H9 (cell line): ENCODE measurements around the gene MAPK12. TPM values are rescaled to one million over a fixed set of nuclear protein-coding genes. Genes with fewer than 3 reads are reported as not detected.

Experiments
- DNase-seq: peaks from one replicate; pipeline ENCODE4 v3.0.0-alpha.2; 2017
- H2AFZ ChIP-seq: one replicate; pipeline ENCODE4 v1.6.1; 2013; ENCODE audit warnings: mild to moderate bottlenecking, low read length, control low read depth, moderate library complexity
- H2AK5ac ChIP-seq: 2 replicates; pipeline ENCODE4 v1.6.1; 2013; ENCODE audit warnings: low read length, control low read depth, mixed read lengths; ENCODE audit not compliant: insufficient read length
- H2BK120ac ChIP-seq: one replicate; pipeline ENCODE4 v1.6.1; 2013; ENCODE audit warnings: low read depth, mild to moderate bottlenecking, low read length, control low read depth, inconsistent platforms; ENCODE audit not compliant: poor library complexity, severe bottlenecking
- H2BK12ac ChIP-seq: 2 replicates; pipeline ENCODE4 v1.6.1; 2013; ENCODE audit warnings: low read length, control low read depth, mixed read lengths, low read depth; ENCODE audit not compliant: insufficient read length
- H2BK15ac ChIP-seq: 2 replicates; pipeline ENCODE4 v1.6.1; 2013; ENCODE audit warnings: low read depth, low read length, control low read depth
- H2BK20ac ChIP-seq: one replicate; pipeline ENCODE4 v1.6.1; 2013; ENCODE audit warnings: low read depth, mild to moderate bottlenecking, low read length, control low read depth, inconsistent platforms; ENCODE audit not compliant: poor library complexity, severe bottlenecking
- H2BK5ac ChIP-seq: 2 replicates; pipeline ENCODE4 v1.6.1; 2013; ENCODE audit warnings: low read length, control low read depth, mixed read lengths; ENCODE audit not compliant: insufficient read length
- H3K14ac ChIP-seq: 2 replicates; pipeline ENCODE4 v1.6.1; 2013; ENCODE audit warnings: low read length, control low read depth; ENCODE audit not compliant: insufficient read depth
- H3K18ac ChIP-seq: 2 replicates; pipeline ENCODE4 v1.6.1; 2013; ENCODE audit warnings: low read depth, mild to moderate bottlenecking, mixed read lengths, low read length, control low read depth; ENCODE audit not compliant: insufficient read length
- H3K23ac ChIP-seq: 2 replicates; pipeline ENCODE4 v1.6.1; 2013; ENCODE audit warnings: low read length, control low read depth, mixed read lengths, low read depth; ENCODE audit not compliant: insufficient read length
- H3K23me2 ChIP-seq: 2 replicates; pipeline ENCODE4 v1.6.1; 2013; ENCODE audit warnings: low read depth, mild to moderate bottlenecking, mixed read lengths, low read length, control low read depth; ENCODE audit not compliant: insufficient read length, poor library complexity, severe bottlenecking
- H3K27ac ChIP-seq: 2 replicates; pipeline ENCODE4 v1.5.1; 2013; ENCODE audit warnings: low read length, control low read depth, mixed read lengths, low read depth; ENCODE audit not compliant: insufficient read length
- H3K27me3 ChIP-seq: 2 replicates; pipeline ENCODE4 v1.6.1; 2013; ENCODE audit warnings: low read length, control low read depth, inconsistent platforms; ENCODE audit not compliant: insufficient read depth
- H3K4ac ChIP-seq: 2 replicates; pipeline ENCODE4 v1.6.1; 2013; ENCODE audit warnings: low read depth, mild to moderate bottlenecking, control low read depth, inconsistent platforms, low read length, moderate library complexity
- H3K4me1 ChIP-seq: 2 replicates; pipeline ENCODE4 v1.6.1; 2013; ENCODE audit warnings: low read length, control low read depth, inconsistent platforms; ENCODE audit not compliant: insufficient read depth
- H3K4me2 ChIP-seq: 2 replicates; pipeline ENCODE4 v1.6.1; 2013; ENCODE audit warnings: low read length, control low read depth, mixed read lengths; ENCODE audit not compliant: insufficient read length, insufficient read depth
- H3K56ac ChIP-seq: 2 replicates; pipeline ENCODE4 v1.6.1; 2013; ENCODE audit warnings: low read depth, mild to moderate bottlenecking, mixed read lengths, low read length, control low read depth; ENCODE audit not compliant: insufficient read length
- H3K79me1 ChIP-seq: 2 replicates; pipeline ENCODE4 v1.6.1; 2013; ENCODE audit warnings: low read depth, mild to moderate bottlenecking, moderate library complexity, low read length, control low read depth, inconsistent platforms; ENCODE audit not compliant: insufficient read depth, poor library complexity, severe bottlenecking
- H3K79me2 ChIP-seq: 2 replicates; pipeline ENCODE4 v1.6.1; 2013; ENCODE audit warnings: low read length, control low read depth, inconsistent platforms; ENCODE audit not compliant: insufficient read depth
- H3K9ac ChIP-seq: 2 replicates; pipeline ENCODE4 v1.6.1; 2013; ENCODE audit warnings: low read length, control low read depth, mixed read lengths; ENCODE audit not compliant: insufficient read length; ENCODE audit errors: extremely low read depth
- H3K9me3 ChIP-seq: one replicate; pipeline ENCODE4 v1.6.1; 2013; ENCODE audit warnings: low read depth, low read length, inconsistent platforms; ENCODE audit not compliant: control insufficient read depth
- H3T11ph ChIP-seq: one replicate; pipeline ENCODE4 v1.6.1; 2013; ENCODE audit warnings: mild to moderate bottlenecking, low read length, control low read depth, inconsistent platforms
- H4K20me1 ChIP-seq: one replicate; pipeline ENCODE4 v1.6.1; 2013; ENCODE audit not compliant: control insufficient read depth, insufficient read length, insufficient read depth
- H4K5ac ChIP-seq: 2 replicates; pipeline ENCODE4 v1.6.1; 2013; ENCODE audit warnings: low read depth, mild to moderate bottlenecking, mixed read lengths, low read length, control low read depth; ENCODE audit not compliant: insufficient read length
- H4K8ac ChIP-seq: replicated peaks from 2 replicates; pipeline ENCODE4 v1.6.1; 2013; ENCODE audit warnings: low read length, control low read depth, mixed read lengths, low read depth; ENCODE audit not compliant: insufficient read length
- H4K91ac ChIP-seq: 2 replicates; pipeline ENCODE4 v1.6.1; 2013; ENCODE audit warnings: low read depth, mild to moderate bottlenecking, moderate library complexity, mixed read lengths, low read length, control low read depth; ENCODE audit not compliant: insufficient read length
- H3K27ac Mint-ChIP-seq, 3 experiments: 2 replicates in 2 of 3; 3 replicates in 1 of 3; pipeline ENCODE4 v1.8.0; 2020 to 2021; ENCODE audit warnings: mixed read lengths in 3 of 3, mild to moderate bottlenecking in 1 of 3, moderate library complexity in 1 of 3
- H3K27me3 Mint-ChIP-seq: 2 replicates; pipeline ENCODE4 v1.8.0; 2021; ENCODE audit warnings: low read depth, mild to moderate bottlenecking, moderate library complexity, mixed read lengths
- H3K36me3 Mint-ChIP-seq, 3 experiments: 2 replicates in 2 of 3; 3 replicates in 1 of 3; pipeline ENCODE4 v1.8.0; 2020 to 2021; ENCODE audit warnings: low read depth in 3 of 3, mixed read lengths in 3 of 3; ENCODE audit not compliant: insufficient read depth in 1 of 3
- H3K4me1 Mint-ChIP-seq, 2 experiments: 2 replicates each; pipeline ENCODE4 v1.8.0; 2020; ENCODE audit warnings: mixed read lengths in 2 of 2
- H3K4me3 Mint-ChIP-seq, 2 experiments: 2 replicates in 1 of 2; 3 replicates in 1 of 2; pipeline ENCODE4 v1.8.0; 2020 to 2021; ENCODE audit warnings: mild to moderate bottlenecking in 2 of 2, mixed read lengths in 2 of 2, moderate library complexity in 1 of 2
- H3K9me3 Mint-ChIP-seq, 2 experiments: 2 replicates in 1 of 2; 3 replicates in 1 of 2; pipeline ENCODE4 v1.8.0; 2020; ENCODE audit warnings: mild to moderate bottlenecking in 2 of 2, mixed read lengths in 2 of 2, moderate library complexity in 1 of 2
- WGBS: extraction: QIAGEN DNeasy Blood & Tissue Kit; methylation state at CpG from one replicate; pipeline ENCODE4 v1.1.7; 2013; ENCODE audit warnings: missing lambda C conversion rate, low lambda C conversion rate, mixed read lengths; ENCODE audit not compliant: insufficient read length; ENCODE audit errors: extremely low coverage; 5-methylcytosine and 5-hydroxymethylcytosine counted together
- total RNA-seq: library from RNA; stranded (reverse); gene quantifications from 2 replicates; pipeline ENCODE4 v1.2.1, GENCODE V29; 2021
- TF ChIP-seq, protein P1 (sequence below): fragments of 200-600 bp; sonication (generic); conservative IDR thresholded peaks from 3 replicates; pipeline ENCODE4 v1.8.0; 2021; ENCODE audit warnings: antibody characterized with exemption, mild to moderate bottlenecking

The MAPK12 gene
- total RNA-seq, 1 experiment from 2014 or later: 31.3 TPM

DNA sequence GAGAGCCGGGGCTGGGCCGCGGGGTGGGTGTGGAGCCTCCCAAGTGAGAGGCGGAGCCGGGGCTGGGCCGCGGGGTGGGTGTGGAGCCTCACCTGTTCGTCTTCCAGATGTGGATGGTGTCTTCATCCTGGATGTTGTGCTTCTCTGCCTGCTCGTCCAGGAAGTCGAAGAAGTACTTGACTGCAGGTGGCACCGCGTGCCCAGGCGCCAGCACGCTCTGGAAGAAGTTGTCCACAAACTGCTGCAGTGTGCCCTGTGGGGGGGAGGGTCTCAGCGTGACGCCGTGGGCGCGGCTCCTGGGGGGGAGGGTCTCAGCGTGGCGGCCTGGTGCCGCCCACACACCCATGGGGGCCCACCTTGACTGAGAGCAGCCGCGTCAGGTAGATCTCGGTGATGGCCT is 16.3 kb upstream of the MAPK12 start:
- H3K27ac ChIP-seq: no peak overlapping the region
- no peak overlapping the region for H3T11ph ChIP-seq
- H2AK5ac ChIP-seq: no peak overlapping the region
- no peak overlapping the region for H4K91ac ChIP-seq
- DNase-seq: no peak
- no peak overlapping the region for H2BK5ac ChIP-seq
- H2BK20ac ChIP-seq: no peak overlapping the region
- WGBS: no CpG with 5 or more reads among the region's 25 CpGs
- H3K4me1 ChIP-seq: no peaks in the 10 kb centered on the region
- H3K27me3 ChIP-seq: no peaks in the 10 kb centered on the region
- H4K8ac ChIP-seq: no peak overlapping the region
- no peaks in the 10 kb centered on the region for H4K20me1 ChIP-seq
- peaks cover 5% of the 10 kb centered on the region for H3K27me3 Mint-ChIP-seq
- TF ChIP-seq, protein P1, sequence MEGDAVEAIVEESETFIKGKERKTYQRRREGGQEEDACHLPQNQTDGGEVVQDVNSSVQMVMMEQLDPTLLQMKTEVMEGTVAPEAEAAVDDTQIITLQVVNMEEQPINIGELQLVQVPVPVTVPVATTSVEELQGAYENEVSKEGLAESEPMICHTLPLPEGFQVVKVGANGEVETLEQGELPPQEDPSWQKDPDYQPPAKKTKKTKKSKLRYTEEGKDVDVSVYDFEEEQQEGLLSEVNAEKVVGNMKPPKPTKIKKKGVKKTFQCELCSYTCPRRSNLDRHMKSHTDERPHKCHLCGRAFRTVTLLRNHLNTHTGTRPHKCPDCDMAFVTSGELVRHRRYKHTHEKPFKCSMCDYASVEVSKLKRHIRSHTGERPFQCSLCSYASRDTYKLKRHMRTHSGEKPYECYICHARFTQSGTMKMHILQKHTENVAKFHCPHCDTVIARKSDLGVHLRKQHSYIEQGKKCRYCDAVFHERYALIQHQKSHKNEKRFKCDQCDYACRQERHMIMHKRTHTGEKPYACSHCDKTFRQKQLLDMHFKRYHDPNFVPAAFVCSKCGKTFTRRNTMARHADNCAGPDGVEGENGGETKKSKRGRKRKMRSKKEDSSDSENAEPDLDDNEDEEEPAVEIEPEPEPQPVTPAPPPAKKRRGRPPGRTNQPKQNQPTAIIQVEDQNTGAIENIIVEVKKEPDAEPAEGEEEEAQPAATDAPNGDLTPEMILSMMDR: no peak
- peaks cover 41 to 70% (median 67%) of the 10 kb centered on the region in 3 experiments for H3K36me3 Mint-ChIP-seq
- H3K18ac ChIP-seq: no peak overlapping the region
- H3K79me2 ChIP-seq: no peaks in the 10 kb centered on the region
- H3K79me1 ChIP-seq: no peaks in the 10 kb centered on the region
- H3K4ac ChIP-seq: no peak overlapping the region
- H3K9me3 Mint-ChIP-seq: peaks cover 8 to 13% of the 10 kb centered on the region in 2 experiments
- no peak overlapping the region for H4K5ac ChIP-seq
- H3K9ac ChIP-seq: no peak overlapping the region
- no peak overlapping the region for H3K14ac ChIP-seq
- no peak overlapping the region for H2AFZ ChIP-seq
- H3K4me1 Mint-ChIP-seq: peaks cover 0 to 3% of the 10 kb centered on the region in 2 experiments; a peak in 1 of 4 replicates
- no peak overlapping the region for H2BK12ac ChIP-seq
- H2BK120ac ChIP-seq: no peak overlapping the region
- no peak overlapping the region for H3K23ac ChIP-seq
- H3K23me2 ChIP-seq: no peaks in the 10 kb centered on the region
- H2BK15ac ChIP-seq: no peak overlapping the region
- no peak overlapping the region for H3K4me2 ChIP-seq
- no peak overlapping the region; a peak in 1 of 5 replicates for H3K4me3 Mint-ChIP-seq
- no peaks in the 10 kb centered on the region for H3K9me3 ChIP-seq
- no peak overlapping the region for H3K27ac Mint-ChIP-seq
- no peak overlapping the region for H3K56ac ChIP-seq
